Calu3 (cell line): ENCODE results near the gene CCL14. TPM values are rescaled to one million over a fixed set of nuclear protein-coding genes. Genes with fewer than 3 reads are reported as not detected.

Experiments
- BruUV-seq: library from RNA; stranded (reverse); fragments of 400-500 nt; replicated peaks from 2 replicates; lab custom pipeline; 2021; lab: Mats Ljungman, UMichigan
- CTCF ChIA-PET: fragments of 300-600 bp; sonication (Branson Sonifier 250); formaldehyde crosslinking; loops from one replicate; lab custom pipeline; 2022; ENCODE audit warnings: antibody characterized with exemption; lab: Charles Lee
- DNase-seq: peaks from one replicate; pipeline ENCODE4 v3.0.0; 2022
- H3K27ac Mint-ChIP-seq: one replicate; pipeline ENCODE4 v1.8.0; 2022; ENCODE audit warnings: mixed read lengths; ENCODE audit not compliant: unreplicated experiment
- H3K27me3 Mint-ChIP-seq: one replicate; pipeline ENCODE4 v1.8.0; 2022; ENCODE audit warnings: mixed read lengths; ENCODE audit not compliant: unreplicated experiment
- H3K36me3 Mint-ChIP-seq: one replicate; pipeline ENCODE4 v1.8.0; 2022; ENCODE audit warnings: mild to moderate bottlenecking, moderate library complexity, mixed read lengths; ENCODE audit not compliant: insufficient read depth, unreplicated experiment
- H3K4me1 Mint-ChIP-seq: one replicate; pipeline ENCODE4 v1.8.0; 2022; ENCODE audit warnings: mild to moderate bottlenecking, low read depth, mixed read lengths; ENCODE audit not compliant: unreplicated experiment
- H3K4me3 Mint-ChIP-seq: one replicate; pipeline ENCODE4 v1.8.0; 2022; ENCODE audit warnings: mild to moderate bottlenecking, low read depth, moderate library complexity, mixed read lengths; ENCODE audit not compliant: unreplicated experiment
- H3K9me3 Mint-ChIP-seq: one replicate; pipeline ENCODE4 v1.8.0; 2022; ENCODE audit warnings: low read depth, mixed read lengths; ENCODE audit not compliant: unreplicated experiment
- intact Hi-C: fragments of 100-400 bp; cut with micrococcal nuclease; formaldehyde crosslinking; loops from one replicate; pipeline ENCODE4 v1.10.0; 2022; ENCODE audit not compliant: unreplicated experiment
- total RNA-seq: library from RNA; stranded (reverse); gene quantifications from 2 replicates; pipeline ENCODE4 v1.2.3, GENCODE V29; 2022
- TF ChIP-seq, protein P1 (sequence below): fragments of 200-600 bp; IDR thresholded peaks from one replicate; pipeline ENCODE4 v1.8.0; 2022; ENCODE audit warnings: antibody characterized with exemption; ENCODE audit not compliant: unreplicated experiment

Gene CCL14
- total RNA-seq, 1 experiment from 2014 or later: not detected

DNA sequence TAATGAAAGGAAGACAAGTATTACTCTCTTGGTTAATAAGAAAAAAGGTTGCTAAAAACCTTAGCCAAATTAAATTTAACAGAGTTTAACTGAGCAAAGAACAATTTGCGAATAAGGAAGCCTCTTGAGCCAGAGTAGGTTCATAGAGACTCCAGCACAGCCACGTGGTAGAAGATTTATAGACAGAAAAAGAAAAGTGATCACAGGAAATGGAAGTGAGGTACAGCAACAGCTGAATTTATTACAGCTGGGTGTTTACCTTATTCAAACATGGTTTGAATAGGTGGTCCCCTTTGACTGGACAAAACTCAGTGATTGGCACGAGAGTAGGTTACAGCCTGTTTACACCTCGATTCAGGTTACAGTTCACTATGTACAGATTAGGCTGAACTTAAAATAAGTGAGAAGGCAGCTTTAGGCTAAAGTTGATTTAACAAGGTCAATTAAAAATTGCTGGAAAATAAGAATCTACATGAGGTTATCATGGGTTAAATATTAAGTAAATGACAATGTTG, 18.1 kb upstream of the CCL14 start:
- intact Hi-C loops: no loop called here
- no TSS peak for BruUV-seq
- Mint-ChIP-seq H3K27ac (no peak overlapping the region), H3K9me3 (no peaks in the 10 kb centered on the region), H3K4me1 (peaks cover 15% of the 10 kb centered on the region), H3K4me3 (no peak overlapping the region), H3K27me3 (no peaks in the 10 kb centered on the region), H3K36me3 (no peaks in the 10 kb centered on the region)
- CTCF ChIA-PET: interaction anchor here (0.5 kb wide), 1 partner anchor 18 kb away, joined by 3 read pairs; the partner anchor contains the start of gene CCL14
- DNase-seq: no peak
- TF ChIP-seq, protein P1, sequence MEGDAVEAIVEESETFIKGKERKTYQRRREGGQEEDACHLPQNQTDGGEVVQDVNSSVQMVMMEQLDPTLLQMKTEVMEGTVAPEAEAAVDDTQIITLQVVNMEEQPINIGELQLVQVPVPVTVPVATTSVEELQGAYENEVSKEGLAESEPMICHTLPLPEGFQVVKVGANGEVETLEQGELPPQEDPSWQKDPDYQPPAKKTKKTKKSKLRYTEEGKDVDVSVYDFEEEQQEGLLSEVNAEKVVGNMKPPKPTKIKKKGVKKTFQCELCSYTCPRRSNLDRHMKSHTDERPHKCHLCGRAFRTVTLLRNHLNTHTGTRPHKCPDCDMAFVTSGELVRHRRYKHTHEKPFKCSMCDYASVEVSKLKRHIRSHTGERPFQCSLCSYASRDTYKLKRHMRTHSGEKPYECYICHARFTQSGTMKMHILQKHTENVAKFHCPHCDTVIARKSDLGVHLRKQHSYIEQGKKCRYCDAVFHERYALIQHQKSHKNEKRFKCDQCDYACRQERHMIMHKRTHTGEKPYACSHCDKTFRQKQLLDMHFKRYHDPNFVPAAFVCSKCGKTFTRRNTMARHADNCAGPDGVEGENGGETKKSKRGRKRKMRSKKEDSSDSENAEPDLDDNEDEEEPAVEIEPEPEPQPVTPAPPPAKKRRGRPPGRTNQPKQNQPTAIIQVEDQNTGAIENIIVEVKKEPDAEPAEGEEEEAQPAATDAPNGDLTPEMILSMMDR: no peak

DNA sequence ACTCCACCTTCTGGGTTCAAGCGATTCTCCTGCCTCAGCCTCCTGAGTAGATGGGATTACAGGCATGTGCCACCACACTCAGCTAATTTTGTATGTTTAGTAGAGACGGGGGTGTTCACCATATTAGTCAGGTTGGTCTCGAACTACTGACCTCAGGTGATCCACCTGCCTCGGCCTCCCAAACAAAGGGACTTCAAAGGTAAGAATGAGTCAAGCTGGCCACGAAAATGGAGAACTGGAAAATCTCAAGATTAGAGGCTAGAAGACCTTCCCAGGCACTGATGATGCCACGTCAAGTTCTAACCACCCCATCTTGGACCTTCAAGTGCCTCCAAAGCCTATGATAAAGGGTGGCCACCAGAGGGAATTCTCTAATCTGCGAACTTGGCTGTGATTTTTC, 16.1 kb upstream of the CCL14 start:
- Mint-ChIP-seq H3K27ac (no peak overlapping the region), H3K27me3 (peaks cover 12% of the 10 kb centered on the region), H3K36me3 (no peaks in the 10 kb centered on the region), H3K4me1 (peaks cover 15% of the 10 kb centered on the region), H3K4me3 (no peak overlapping the region), H3K9me3 (no peaks in the 10 kb centered on the region)
- intact Hi-C loops: no loop called here
- TF ChIP-seq, protein P1: no peak
- no TSS peak for BruUV-seq
- no peak for DNase-seq
- CTCF ChIA-PET: no interaction called here

DNA sequence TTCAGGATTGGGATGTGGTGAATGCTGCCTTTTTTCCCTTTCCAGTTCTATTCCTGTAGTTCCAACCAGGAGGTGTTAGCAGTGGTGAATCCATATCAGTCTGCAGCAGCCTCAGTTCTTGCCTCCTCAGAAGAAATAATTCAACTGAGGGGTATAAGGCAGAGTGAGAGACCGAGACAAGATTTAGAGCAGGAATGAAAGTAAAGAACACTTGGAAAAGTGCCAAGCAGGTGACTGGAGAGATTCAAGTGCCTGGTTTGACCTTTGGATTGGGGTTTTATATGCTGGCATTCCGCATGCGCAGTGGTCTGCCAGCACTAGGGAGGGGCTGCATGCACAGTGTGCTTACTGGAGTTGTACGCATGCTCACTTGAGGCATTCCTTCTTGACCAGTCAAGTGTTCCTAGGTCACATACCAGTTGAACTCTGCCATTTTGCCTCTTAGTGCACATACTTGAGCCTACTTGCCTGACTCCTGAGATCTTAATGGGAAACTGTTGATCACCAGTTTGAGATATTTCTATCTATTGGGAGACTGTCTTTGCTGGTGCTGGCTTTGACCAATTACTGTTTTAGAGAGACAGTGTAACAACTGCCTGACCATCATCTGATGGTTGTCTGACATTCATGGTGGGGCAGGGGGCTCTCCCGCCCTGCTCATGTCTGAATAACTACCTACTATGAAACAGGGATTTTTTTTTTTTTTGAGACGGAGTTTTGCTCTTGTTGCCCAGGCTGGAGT, 15.5 kb upstream of the CCL14 start:
- Mint-ChIP-seq H3K9me3 (no peaks in the 10 kb centered on the region), H3K4me1 (peaks cover 15% of the 10 kb centered on the region), H3K36me3 (no peaks in the 10 kb centered on the region), H3K27ac (no peak overlapping the region), H3K27me3 (peaks cover 16% of the 10 kb centered on the region), H3K4me3 (no peak overlapping the region)
- CTCF ChIA-PET: interaction anchor here (1.0 kb wide), 1 partner anchor 71 kb away, joined by 3 read pairs; no protein-coding TSS in a partner anchor
- no TSS peak for BruUV-seq
- DNase-seq: peak; percentile 54
- intact Hi-C loops: no loop called here
- TF ChIP-seq, protein P1: no peak

DNA sequence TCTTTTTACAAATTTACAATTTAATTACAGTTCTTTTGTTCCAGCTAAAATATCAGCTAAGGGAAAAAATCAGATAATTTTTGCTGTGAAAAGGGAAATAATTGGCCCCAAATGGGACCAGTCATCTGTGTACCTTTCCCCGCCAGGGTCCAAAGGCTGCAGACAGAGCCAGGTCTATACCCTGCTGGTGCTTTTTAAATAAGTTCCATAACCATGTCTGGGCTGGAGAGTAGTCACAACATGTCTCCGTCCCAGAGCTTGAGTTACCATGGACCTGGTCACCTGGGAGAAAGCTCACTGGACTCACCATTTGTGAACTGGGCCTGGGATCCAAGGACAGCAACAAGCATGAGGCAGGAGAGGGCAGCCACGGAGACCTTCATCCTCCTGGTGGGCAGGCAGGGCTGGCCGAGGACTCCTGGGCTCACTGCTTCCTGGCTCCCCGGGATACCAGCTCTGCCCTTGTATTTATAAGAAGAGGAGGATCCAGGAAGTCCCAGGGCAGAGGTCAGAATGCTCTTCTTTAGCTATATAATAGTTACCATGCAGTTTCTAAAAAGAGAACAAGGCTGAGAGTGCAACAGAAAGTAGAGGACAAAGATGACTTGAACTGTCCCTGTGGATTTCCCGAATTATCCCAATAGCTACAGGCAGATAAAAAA, 14.7 kb upstream of the CCL14 start, which contains the start of gene CCL15:
CCL15 (minus strand) TSS at position 444 of the 662 bp plus-strand sequence; CDS start at position 383, 61 bp downstream.
- H3K4me3 Mint-ChIP-seq: no peak within 1 kb of the TSS
- peaks cover 16% of the 10 kb centered on the region for H3K27me3 Mint-ChIP-seq
- no peaks in the 10 kb centered on the region for H3K36me3 Mint-ChIP-seq
- no peak for DNase-seq
- no TSS peak for BruUV-seq
- no peak within 1 kb of the TSS for H3K27ac Mint-ChIP-seq
- CTCF ChIA-PET: interaction anchor here (1.0 to 1.3 kb wide), 2 partner anchors 26 to 71 kb away, joined by 3 to 4 read pairs; no protein-coding TSS in a partner anchor
- TF ChIP-seq, protein P1: no peak
- H3K4me1 Mint-ChIP-seq: peaks cover 15% of the 10 kb centered on the region
- intact Hi-C loops: no loop called here
- no peaks in the 10 kb centered on the region for H3K9me3 Mint-ChIP-seq
